Subcutaneous adipose tissue (tissue), 4 donors: ENCODE measurements around the gene ERGIC3. TPM values are rescaled to one million over a fixed set of nuclear protein-coding genes. Genes with fewer than 3 reads are reported as not detected.

Experiments
- total RNA-seq, 4 donors: library from RNA; depleted of rRNA; stranded (reverse); fragments of >200 nt; gene quantifications; one replicate each; pipeline ENCODE4 v1.1.0, GENCODE V29; 2016
- TF ChIP-seq, protein P1 (sequence below): fragments of 450-650 bp; IDR thresholded peaks from one replicate; pipeline ENCODE4 v1.5.1; 2016; ENCODE audit warnings: low read depth, mild to moderate bottlenecking, control low read depth, antibody characterized with exemption, moderate library complexity

ERGIC3 gene
- total RNA-seq, 4 donors from 2014 or later: 99.9 to 207 (median 181) TPM

- TF ChIP-seq, protein P1, sequence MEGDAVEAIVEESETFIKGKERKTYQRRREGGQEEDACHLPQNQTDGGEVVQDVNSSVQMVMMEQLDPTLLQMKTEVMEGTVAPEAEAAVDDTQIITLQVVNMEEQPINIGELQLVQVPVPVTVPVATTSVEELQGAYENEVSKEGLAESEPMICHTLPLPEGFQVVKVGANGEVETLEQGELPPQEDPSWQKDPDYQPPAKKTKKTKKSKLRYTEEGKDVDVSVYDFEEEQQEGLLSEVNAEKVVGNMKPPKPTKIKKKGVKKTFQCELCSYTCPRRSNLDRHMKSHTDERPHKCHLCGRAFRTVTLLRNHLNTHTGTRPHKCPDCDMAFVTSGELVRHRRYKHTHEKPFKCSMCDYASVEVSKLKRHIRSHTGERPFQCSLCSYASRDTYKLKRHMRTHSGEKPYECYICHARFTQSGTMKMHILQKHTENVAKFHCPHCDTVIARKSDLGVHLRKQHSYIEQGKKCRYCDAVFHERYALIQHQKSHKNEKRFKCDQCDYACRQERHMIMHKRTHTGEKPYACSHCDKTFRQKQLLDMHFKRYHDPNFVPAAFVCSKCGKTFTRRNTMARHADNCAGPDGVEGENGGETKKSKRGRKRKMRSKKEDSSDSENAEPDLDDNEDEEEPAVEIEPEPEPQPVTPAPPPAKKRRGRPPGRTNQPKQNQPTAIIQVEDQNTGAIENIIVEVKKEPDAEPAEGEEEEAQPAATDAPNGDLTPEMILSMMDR: no peak
These were observed 38.6 kb upstream of the ERGIC3 start for GRCh38 chr20:35503281-35503680.

DNA sequence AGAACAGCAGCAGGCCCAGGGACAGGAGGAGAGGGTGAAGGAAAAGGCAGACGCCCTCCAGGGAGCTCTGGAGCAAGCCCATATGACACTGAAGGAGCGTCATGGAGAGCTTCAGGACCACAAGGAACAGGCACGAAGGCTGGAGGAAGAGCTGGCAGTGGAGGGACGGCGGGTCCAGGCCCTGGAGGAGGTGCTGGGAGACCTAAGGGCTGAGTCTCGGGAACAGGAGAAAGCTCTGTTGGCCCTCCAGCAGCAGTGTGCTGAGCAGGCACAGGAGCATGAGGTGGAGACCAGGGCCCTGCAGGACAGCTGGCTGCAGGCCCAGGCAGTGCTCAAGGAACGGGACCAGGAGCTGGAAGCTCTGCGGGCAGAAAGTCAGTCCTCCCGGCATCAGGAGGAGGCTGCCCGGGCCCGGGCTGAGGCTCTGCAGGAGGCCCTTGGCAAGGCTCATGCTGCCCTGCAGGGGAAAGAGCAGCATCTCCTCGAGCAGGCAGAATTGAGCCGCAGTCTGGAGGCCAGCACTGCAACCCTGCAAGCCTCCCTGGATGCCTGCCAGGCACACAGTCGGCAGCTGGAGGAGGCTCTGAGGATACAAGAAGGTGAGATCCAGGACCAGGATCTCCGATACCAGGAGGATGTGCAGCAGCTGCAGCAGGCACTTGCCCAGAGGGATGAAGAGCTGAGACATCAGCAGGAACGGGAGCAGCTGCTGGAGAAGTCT is 37.9 kb upstream of the ERGIC3 start:
- TF ChIP-seq, protein P1: no peak

GRCh38 chr20:35504751-35505150 is 37.1 kb upstream of the ERGIC3 start:
- TF ChIP-seq, protein P1: no peak

DNA sequence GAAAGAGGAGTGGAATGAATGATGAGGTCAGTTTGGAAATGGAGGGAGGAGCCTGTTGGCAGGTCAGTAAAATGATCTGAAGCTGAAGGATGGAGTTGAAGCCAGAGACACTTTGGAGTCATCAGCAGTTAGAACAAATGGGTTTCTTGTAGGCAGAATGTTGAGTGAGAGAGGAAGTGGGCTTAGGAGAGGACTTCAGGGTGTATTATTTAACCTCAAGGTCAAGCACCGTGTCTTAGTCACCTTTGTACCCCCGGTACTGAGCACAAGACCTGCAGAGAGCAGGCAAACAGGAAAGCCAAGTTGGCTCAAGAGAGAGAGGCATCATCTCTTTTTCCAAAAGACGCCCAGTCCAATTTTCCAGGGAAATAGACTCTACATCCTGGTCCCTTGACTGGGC is 35.7 kb upstream of the ERGIC3 start:
- TF ChIP-seq, protein P1: no peak

DNA sequence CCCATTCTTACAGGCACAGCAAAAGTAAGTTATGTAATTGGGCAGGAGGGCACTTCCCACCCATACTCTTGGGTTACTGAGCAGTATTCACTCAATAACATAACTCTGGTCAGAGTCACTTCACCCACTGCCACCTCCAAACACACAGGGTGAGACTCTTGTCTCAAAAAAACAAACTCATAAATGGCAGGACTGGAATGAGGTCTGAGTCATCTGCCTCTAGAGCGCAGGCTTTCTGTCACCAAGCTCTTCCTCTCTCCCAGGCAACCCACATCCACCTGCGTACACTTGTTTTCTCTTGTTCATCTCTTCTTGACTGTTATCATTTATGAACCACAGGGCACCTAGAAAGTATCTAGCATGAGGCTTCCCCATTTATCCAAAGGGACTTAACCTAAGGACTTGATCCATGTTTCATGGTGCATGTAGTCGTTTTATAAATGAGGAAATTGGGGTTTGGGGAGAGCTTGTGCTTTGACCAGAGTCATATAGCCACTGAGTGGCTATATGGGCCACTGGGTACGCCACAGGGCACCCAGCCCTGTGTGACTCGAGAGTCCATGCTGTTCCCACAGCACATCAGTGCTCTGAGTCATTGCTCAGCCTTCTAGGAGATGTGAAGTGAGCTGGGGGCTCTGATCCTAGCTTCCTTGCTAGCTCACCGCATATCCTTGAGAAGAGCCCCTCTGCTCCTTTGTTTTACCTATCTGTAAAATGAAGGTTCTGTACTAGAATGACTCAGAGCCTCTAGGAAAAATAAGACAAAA is 34.8 kb upstream of the ERGIC3 start:
- TF ChIP-seq, protein P1: no peak

DNA sequence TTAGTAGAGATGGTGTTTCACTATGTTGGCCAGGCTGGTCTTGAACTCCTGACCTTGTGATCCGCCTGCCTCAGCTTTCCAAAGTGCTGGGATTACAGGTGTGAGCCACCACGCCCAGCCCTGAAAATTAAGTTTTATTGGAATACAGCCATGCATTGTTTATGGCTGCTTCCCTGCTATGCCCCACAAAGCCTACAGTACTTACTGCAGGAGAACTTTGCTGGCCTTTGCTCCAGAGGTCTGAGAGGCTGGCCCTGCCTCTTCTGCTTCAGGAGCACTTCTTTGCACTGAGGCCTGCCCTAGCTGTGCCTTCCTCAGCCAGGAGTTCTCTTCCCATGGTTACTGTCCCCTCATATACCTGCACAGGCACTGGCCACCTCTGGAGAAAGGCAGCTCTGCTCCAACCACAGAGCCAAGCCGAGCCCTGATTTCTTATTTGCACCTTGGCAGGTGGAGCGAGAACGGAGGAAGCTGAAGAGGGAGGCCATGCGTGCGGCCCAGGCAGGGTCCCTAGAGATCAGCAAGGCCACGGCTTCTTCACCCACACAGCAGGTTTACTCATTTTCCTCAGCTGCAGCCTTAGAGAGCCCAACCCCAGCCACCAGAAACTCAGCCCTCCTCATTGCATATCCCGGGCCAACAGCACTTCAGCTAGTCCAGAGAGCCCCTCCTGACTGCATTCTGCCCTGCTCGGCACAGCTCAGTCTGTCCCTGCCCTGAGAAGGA is 33.2 kb upstream of the ERGIC3 start:
- TF ChIP-seq, protein P1: no peak
